ACHN (cell line): ENCODE results near the gene CNTNAP3.
"Not testable (repeated sequence)": the region's sequence is repeated elsewhere in the genome, so short reads cannot be mapped to it uniquely, and the experiment has no call there.

ENCODE experiments used
- DNase-seq: peaks from one replicate; pipeline ENCODE4 v3.0.0-alpha.2; 2015
- in situ Hi-C: cut with HindIII; loops from 2 replicates; pipeline ENCODE4 v1.10.0; 2017; ENCODE audit warnings: low sequenced_read_pairs, low pct_ligation_motif_present, low pct_unique_long_range_greater_than_20kb

CNTNAP3 gene

GRCh38 chr9:39080081-39080480, 207.9 kb downstream of the CNTNAP3 start:
- in situ Hi-C loops, DNase-seq: not testable (repeated sequence)

- in situ Hi-C loops = not testable (repeated sequence)
- DNase-seq = peak; percentile 41
Measured at GRCh38 chr9:39078621-39079256, 209.2 kb downstream of the CNTNAP3 start.

GRCh38 chr9:39073537-39073936, 214.4 kb downstream of the CNTNAP3 start:
- in situ Hi-C loops, DNase-seq: not testable (repeated sequence)

GRCh38 chr9:39067683-39068082, 220.3 kb downstream of the CNTNAP3 start:
- in situ Hi-C loops = not testable (repeated sequence)

GRCh38 chr9:39062966-39063365, 225.0 kb downstream of the CNTNAP3 start:
- in situ Hi-C loops, DNase-seq: not testable (repeated sequence)

More at GRCh38 chr9:39067683-39068082, 220.3 kb downstream of the CNTNAP3 start:
- DNase-seq = not testable (repeated sequence)

GRCh38 chr9:39054453-39054852, 233.5 kb downstream of the CNTNAP3 start:
- in situ Hi-C loops, DNase-seq: not testable (repeated sequence)

- DNase-seq, in situ Hi-C loops: not testable (repeated sequence)
Measured at GRCh38 chr9:39046833-39047232, 241.1 kb downstream of the CNTNAP3 start.

GRCh38 chr9:39042352-39042803, 245.6 kb downstream of the CNTNAP3 start:
- DNase-seq, in situ Hi-C loops: not testable (repeated sequence)

- DNase-seq, in situ Hi-C loops: not testable (repeated sequence)
Measured at GRCh38 chr9:39041774-39042173, 246.2 kb downstream of the CNTNAP3 start.

GRCh38 chr9:39039148-39039547, 248.8 kb downstream of the CNTNAP3 start:
- in situ Hi-C loops, DNase-seq: not testable (repeated sequence)

GRCh38 chr9:39038221-39038620, 249.7 kb downstream of the CNTNAP3 start:
- DNase-seq, in situ Hi-C loops: not testable (repeated sequence)

- DNase-seq, in situ Hi-C loops: not testable (repeated sequence)
Measured at GRCh38 chr9:39033849-39034248, 254.1 kb downstream of the CNTNAP3 start.

GRCh38 chr9:39030204-39031019, 257.6 kb downstream of the CNTNAP3 start:
- in situ Hi-C loops = not testable (repeated sequence)
- peak; percentile 77 for DNase-seq

- in situ Hi-C loops, DNase-seq: not testable (repeated sequence)
Measured at GRCh38 chr9:39028855-39029254, 259.1 kb downstream of the CNTNAP3 start.

- in situ Hi-C loops, DNase-seq: not testable (repeated sequence)
Measured at GRCh38 chr9:39028168-39028567, 259.8 kb downstream of the CNTNAP3 start.

- in situ Hi-C loops, DNase-seq: not testable (repeated sequence)
Measured at GRCh38 chr9:39025911-39026588, 261.9 kb downstream of the CNTNAP3 start.
